ENCODE measurements around the gene RCBTB1. TPM values are rescaled to one million over a fixed set of nuclear protein-coding genes. Genes with fewer than 3 reads are reported as not detected.

RCBTB1 gene
- total RNA-seq, 4 donors from 2014 or later, result 8.2 to 11.1 (median 10.2) TPM

DNA sequence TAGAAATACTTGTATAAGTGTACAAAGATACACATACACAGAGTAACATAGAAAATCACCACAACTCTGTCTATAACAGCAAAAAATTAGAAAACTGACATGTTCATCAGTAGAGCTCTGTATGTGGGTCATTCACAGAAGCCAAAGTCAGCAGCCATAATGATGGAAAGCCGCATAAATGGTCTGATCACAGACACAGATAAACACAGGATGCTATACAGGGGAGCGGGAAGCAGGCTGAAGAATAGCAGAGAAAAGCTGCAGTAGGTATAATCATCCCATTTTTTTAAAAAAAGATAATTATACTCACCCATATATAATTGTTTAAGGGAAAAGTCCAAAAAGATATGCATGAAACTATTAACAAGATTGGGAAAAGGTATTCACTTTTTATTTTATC, 31.5 kb downstream of the RCBTB1 start:
- Histone ChIP-seq H3K27ac (no peak overlapping the region), H3K9me3 (no peaks in the 10 kb centered on the region), H3K4me1 (no peaks in the 10 kb centered on the region), H3K36me3 (peaks cover 42% of the 10 kb centered on the region), H3K27me3 (no peaks in the 10 kb centered on the region), H3K4me3 (no peak overlapping the region)
- TF ChIP-seq POLR2AphosphoS5 (IDR thresholded peaks at IDR 0.05) (no peak), EP300 (IDR thresholded peaks at IDR 0.05) (no peak), POLR2A (IDR thresholded peaks at IDR 0.05) (no peak)
- TF ChIP-seq, protein P1, sequence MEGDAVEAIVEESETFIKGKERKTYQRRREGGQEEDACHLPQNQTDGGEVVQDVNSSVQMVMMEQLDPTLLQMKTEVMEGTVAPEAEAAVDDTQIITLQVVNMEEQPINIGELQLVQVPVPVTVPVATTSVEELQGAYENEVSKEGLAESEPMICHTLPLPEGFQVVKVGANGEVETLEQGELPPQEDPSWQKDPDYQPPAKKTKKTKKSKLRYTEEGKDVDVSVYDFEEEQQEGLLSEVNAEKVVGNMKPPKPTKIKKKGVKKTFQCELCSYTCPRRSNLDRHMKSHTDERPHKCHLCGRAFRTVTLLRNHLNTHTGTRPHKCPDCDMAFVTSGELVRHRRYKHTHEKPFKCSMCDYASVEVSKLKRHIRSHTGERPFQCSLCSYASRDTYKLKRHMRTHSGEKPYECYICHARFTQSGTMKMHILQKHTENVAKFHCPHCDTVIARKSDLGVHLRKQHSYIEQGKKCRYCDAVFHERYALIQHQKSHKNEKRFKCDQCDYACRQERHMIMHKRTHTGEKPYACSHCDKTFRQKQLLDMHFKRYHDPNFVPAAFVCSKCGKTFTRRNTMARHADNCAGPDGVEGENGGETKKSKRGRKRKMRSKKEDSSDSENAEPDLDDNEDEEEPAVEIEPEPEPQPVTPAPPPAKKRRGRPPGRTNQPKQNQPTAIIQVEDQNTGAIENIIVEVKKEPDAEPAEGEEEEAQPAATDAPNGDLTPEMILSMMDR (IDR thresholded peaks at IDR 0.05), result no peak
- DNase-seq (ENCODE audit: low spot score in 2 of 2), result no peak
- 97% methylated on average over 2 of the region's 2 CpGs for WGBS

GRCh38 chr13:49550942-49551644, 34.3 kb downstream of the RCBTB1 start:
- H3K4me1 ChIP-seq, result no peaks in the 10 kb centered on the region
- H3K9me3 ChIP-seq, result no peaks in the 10 kb centered on the region
- TF ChIP-seq POLR2AphosphoS5 (IDR thresholded peaks at IDR 0.05) (no peak), EP300 (IDR thresholded peaks at IDR 0.05) (no peak), POLR2A (IDR thresholded peaks at IDR 0.05) (no peak)
- TF ChIP-seq, protein P1 (IDR thresholded peaks at IDR 0.05), result no peak
- no peak overlapping the region for H3K4me3 ChIP-seq
- no peak for DNase-seq (ENCODE audit: low spot score in 2 of 2)
- H3K27me3 ChIP-seq, result no peaks in the 10 kb centered on the region
- H3K27ac ChIP-seq, result no peak overlapping the region
- peaks cover 48% of the 10 kb centered on the region for H3K36me3 ChIP-seq
- 90% methylated on average over 10 of the region's 10 CpGs for whole genome bisulfite sequencing

DNA sequence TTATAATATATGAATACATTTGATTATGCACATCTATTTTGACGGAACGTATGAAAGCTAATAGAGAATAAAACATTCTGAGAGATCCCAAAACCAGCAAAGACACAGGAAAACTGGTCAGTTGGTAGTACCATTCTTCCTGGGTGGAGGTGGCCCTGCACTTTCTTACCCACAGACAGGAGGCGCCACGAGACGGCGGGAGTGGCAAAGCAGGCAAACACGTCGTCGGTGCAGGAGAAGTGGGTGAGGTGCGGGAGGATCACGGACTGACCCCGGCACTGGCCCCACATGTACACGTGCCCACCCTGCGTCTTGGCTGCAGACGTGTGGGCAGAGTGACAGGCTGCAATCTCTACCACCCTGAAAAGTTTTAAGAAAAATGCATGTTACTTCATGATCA, 36.1 kb downstream of the RCBTB1 start:
- WGBS, result 84% methylated on average over 15 of the region's 15 CpGs
- Histone ChIP-seq H3K9me3 (no peaks in the 10 kb centered on the region), H3K4me1 (no peaks in the 10 kb centered on the region), H3K36me3 (peaks cover 48% of the 10 kb centered on the region), H3K27ac (no peak overlapping the region), H3K4me3 (no peak overlapping the region), H3K27me3 (no peaks in the 10 kb centered on the region)
- no peak for DNase-seq (ENCODE audit: low spot score in 2 of 2)
- TF ChIP-seq POLR2AphosphoS5 (IDR thresholded peaks at IDR 0.05), result no peak
- no peak for TF ChIP-seq EP300 (IDR thresholded peaks at IDR 0.05)
- TF ChIP-seq, protein P1 (IDR thresholded peaks at IDR 0.05), result no peak
- no peak for TF ChIP-seq POLR2A (IDR thresholded peaks at IDR 0.05)

- no peaks in the 10 kb centered on the region for H3K9me3 ChIP-seq
- no peaks in the 10 kb centered on the region for H3K4me1 ChIP-seq
- no peak overlapping the region for H3K27ac ChIP-seq
- TF ChIP-seq POLR2A (IDR thresholded peaks at IDR 0.05) (no peak), EP300 (IDR thresholded peaks at IDR 0.05) (no peak), POLR2AphosphoS5 (IDR thresholded peaks at IDR 0.05) (no peak)
- TF ChIP-seq, protein P1 (IDR thresholded peaks at IDR 0.05), result no peak
- no peak for DNase-seq (ENCODE audit: low spot score in 2 of 2)
- H3K27me3 ChIP-seq, result no peaks in the 10 kb centered on the region
- 92% methylated on average over 9 of the region's 9 CpGs for WGBS
- H3K4me3 ChIP-seq, result no peak overlapping the region
- H3K36me3 ChIP-seq, result peaks cover 66% of the 10 kb centered on the region
These were observed 38.8 kb downstream of the RCBTB1 start for GRCh38 chr13:49546561-49546960.

DNA sequence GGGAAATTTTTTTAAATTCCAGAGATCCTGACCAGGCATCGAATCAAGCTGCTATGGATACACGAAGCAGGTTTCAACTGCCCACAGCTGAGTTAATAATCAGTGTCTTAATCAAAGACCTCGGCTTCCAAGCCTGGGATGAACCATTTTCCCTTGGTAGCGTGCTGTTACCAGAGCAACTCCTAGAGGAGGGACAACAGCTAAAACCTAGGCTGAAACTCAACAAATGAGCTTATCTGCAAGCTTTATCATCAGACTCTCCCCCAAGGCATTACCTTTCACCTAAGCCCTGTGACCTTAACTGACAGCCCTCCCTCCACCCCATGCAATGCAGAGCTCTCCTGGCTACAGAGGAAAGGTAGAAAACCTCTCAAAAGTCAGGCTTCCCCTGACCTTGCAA, 39.7 kb downstream of the RCBTB1 start:
- Histone ChIP-seq H3K9me3 (no peaks in the 10 kb centered on the region), H3K27ac (no peak overlapping the region), H3K4me1 (no peaks in the 10 kb centered on the region), H3K4me3 (no peak overlapping the region), H3K36me3 (peaks cover 66% of the 10 kb centered on the region), H3K27me3 (no peaks in the 10 kb centered on the region)
- TF ChIP-seq EP300 (IDR thresholded peaks at IDR 0.05), result no peak
- TF ChIP-seq POLR2A (IDR thresholded peaks at IDR 0.05), result no peak
- TF ChIP-seq, protein P1 (IDR thresholded peaks at IDR 0.05), result no peak
- TF ChIP-seq POLR2AphosphoS5 (IDR thresholded peaks at IDR 0.05), result no peak
- 85% methylated on average over 4 of the region's 4 CpGs for WGBS
- no peak for DNase-seq (ENCODE audit: low spot score in 2 of 2)
